ENCODE data around the gene ASTN2.

The ASTN2 gene

DNA sequence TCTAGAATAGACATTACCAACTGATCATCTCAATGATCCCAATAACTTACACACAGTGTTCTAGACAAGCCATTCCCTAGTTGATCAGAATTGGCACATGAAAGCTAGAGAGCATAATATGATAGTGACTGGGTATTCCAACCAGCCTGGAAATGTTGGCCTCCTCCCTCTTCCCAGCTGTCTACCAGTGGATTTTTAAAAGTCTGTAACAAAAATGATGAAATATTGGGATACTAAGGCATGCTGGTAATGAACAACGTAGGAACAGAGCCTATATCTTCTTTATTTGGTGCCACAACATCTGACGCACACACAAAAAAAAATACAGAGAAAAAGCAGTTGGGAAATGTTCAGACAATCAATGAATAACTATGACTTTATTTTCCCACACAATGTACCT, 692.9 kb downstream of the ASTN2 start:
- Histone ChIP-seq H3K27ac (ENCODE audit: low read depth, low read length, poor library complexity, severe bottlenecking) (no peak overlapping the region), H3K9ac (ENCODE audit: low read length) (no peak overlapping the region), H3K4me1 (ENCODE audit: insufficient read depth, low read length, severe bottlenecking) (no peaks in the 10 kb centered on the region), H3K79me2 (ENCODE audit: insufficient read depth, low read length) (no peaks in the 10 kb centered on the region), H3K4me3 (ENCODE audit: low read depth, low read length, poor library complexity, severe bottlenecking) (no peak overlapping the region), H3K9me3 (ENCODE audit: low read length) (no peaks in the 10 kb centered on the region), H2AFZ (ENCODE audit: low read length) (no peak overlapping the region), H3K4me2 (ENCODE audit: low read length) (no peak overlapping the region), H3F3A (ENCODE audit: insufficient read depth, low read length) (no peaks in the 10 kb centered on the region), H4K20me1 (ENCODE audit: insufficient read depth, low read length) (no peaks in the 10 kb centered on the region), H3K9me2 (ENCODE audit: low read depth, low read length) (no peaks in the 10 kb centered on the region), H3K36me3 (ENCODE audit: insufficient read depth, low read length) (no peaks in the 10 kb centered on the region), H3K27me3 (ENCODE audit: insufficient read depth, low read length) (peaks cover 4% of the 10 kb centered on the region; the same call in 1 of the 2 replicates)
- TF ChIP-seq, protein P1, sequence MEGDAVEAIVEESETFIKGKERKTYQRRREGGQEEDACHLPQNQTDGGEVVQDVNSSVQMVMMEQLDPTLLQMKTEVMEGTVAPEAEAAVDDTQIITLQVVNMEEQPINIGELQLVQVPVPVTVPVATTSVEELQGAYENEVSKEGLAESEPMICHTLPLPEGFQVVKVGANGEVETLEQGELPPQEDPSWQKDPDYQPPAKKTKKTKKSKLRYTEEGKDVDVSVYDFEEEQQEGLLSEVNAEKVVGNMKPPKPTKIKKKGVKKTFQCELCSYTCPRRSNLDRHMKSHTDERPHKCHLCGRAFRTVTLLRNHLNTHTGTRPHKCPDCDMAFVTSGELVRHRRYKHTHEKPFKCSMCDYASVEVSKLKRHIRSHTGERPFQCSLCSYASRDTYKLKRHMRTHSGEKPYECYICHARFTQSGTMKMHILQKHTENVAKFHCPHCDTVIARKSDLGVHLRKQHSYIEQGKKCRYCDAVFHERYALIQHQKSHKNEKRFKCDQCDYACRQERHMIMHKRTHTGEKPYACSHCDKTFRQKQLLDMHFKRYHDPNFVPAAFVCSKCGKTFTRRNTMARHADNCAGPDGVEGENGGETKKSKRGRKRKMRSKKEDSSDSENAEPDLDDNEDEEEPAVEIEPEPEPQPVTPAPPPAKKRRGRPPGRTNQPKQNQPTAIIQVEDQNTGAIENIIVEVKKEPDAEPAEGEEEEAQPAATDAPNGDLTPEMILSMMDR (IDR thresholded peaks at IDR 0.05; ENCODE audit: low read length) = no peak
- TF ChIP-seq EZH2 (IDR thresholded peaks at IDR 0.05; ENCODE audit: borderline replicate concordance, low read length) = no peak

DNA sequence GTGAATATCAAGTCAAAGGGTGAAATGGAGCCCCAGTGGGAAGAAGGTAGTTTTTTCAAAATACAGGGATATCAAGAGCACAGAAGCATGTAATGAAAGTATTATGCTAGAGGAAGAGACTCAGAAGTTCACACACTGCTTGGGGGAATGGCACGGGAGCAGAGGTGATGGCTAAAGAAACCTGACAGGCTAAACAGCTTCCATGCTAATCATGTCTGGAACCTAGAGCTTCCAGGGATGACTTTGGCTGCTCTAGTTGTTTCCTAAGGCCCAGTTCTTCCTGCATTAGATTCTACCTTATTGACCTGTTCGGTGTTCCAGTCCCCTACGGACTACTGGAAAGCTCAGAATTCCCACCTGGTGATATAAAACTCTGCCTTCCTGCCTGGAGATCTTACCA, 693.4 kb downstream of the ASTN2 start:
- Histone ChIP-seq H3K79me2 (ENCODE audit: insufficient read depth, low read length) (no peaks in the 10 kb centered on the region), H2AFZ (ENCODE audit: low read length) (no peak overlapping the region), H3K4me1 (ENCODE audit: insufficient read depth, low read length, severe bottlenecking) (no peaks in the 10 kb centered on the region), H3F3A (ENCODE audit: insufficient read depth, low read length) (no peaks in the 10 kb centered on the region), H3K9me2 (ENCODE audit: low read depth, low read length) (no peaks in the 10 kb centered on the region), H3K9me3 (ENCODE audit: low read length) (no peaks in the 10 kb centered on the region), H3K9ac (ENCODE audit: low read length) (no peak overlapping the region), H3K36me3 (ENCODE audit: insufficient read depth, low read length) (no peaks in the 10 kb centered on the region), H3K4me2 (ENCODE audit: low read length) (no peak overlapping the region), H3K27ac (ENCODE audit: low read depth, low read length, poor library complexity, severe bottlenecking) (no peak overlapping the region), H3K4me3 (ENCODE audit: low read depth, low read length, poor library complexity, severe bottlenecking) (no peak overlapping the region), H3K27me3 (ENCODE audit: insufficient read depth, low read length) (peaks cover 4% of the 10 kb centered on the region; the same call in 1 of the 2 replicates), H4K20me1 (ENCODE audit: insufficient read depth, low read length) (no peaks in the 10 kb centered on the region)
- TF ChIP-seq, protein P1 (IDR thresholded peaks at IDR 0.05; ENCODE audit: low read length) = no peak
- no peak for TF ChIP-seq EZH2 (IDR thresholded peaks at IDR 0.05; ENCODE audit: borderline replicate concordance, low read length)

DNA sequence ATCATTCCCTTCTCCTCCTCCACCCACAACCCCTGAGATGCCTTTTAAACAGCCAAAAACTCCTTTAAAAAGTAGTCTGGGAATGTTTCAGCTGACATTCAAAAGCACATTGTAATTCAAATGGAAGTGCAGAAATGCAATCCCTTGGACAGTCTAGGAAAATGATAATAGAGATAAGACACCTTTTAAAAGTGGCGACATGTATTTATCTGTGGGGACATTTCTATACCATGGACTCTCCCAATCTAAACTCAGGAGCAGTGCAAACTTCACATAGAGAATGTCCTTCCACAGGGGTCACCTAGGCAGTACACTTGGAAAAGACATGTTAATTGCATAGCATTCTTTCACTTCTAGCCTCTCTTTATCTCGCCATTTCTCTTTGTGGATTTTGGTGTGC, 694.7 kb downstream of the ASTN2 start:
- Histone ChIP-seq H3K9me2 (ENCODE audit: low read depth, low read length) (no peaks in the 10 kb centered on the region), H4K20me1 (ENCODE audit: insufficient read depth, low read length) (no peaks in the 10 kb centered on the region), H3K4me3 (ENCODE audit: low read depth, low read length, poor library complexity, severe bottlenecking) (no peak overlapping the region), H3K79me2 (ENCODE audit: insufficient read depth, low read length) (no peaks in the 10 kb centered on the region), H3F3A (ENCODE audit: insufficient read depth, low read length) (no peaks in the 10 kb centered on the region), H3K9me3 (ENCODE audit: low read length) (no peaks in the 10 kb centered on the region), H3K9ac (ENCODE audit: low read length) (no peak overlapping the region), H3K27ac (ENCODE audit: low read depth, low read length, poor library complexity, severe bottlenecking) (no peak overlapping the region), H3K36me3 (ENCODE audit: insufficient read depth, low read length) (no peaks in the 10 kb centered on the region), H3K4me2 (ENCODE audit: low read length) (no peak overlapping the region), H3K27me3 (ENCODE audit: insufficient read depth, low read length) (peaks cover 4% of the 10 kb centered on the region; the same call in 1 of the 2 replicates), H2AFZ (ENCODE audit: low read length) (no peak overlapping the region), H3K4me1 (ENCODE audit: insufficient read depth, low read length, severe bottlenecking) (no peaks in the 10 kb centered on the region)
- TF ChIP-seq, protein P1 (IDR thresholded peaks at IDR 0.05; ENCODE audit: low read length) = no peak
- no peak for TF ChIP-seq EZH2 (IDR thresholded peaks at IDR 0.05; ENCODE audit: borderline replicate concordance, low read length)

Data from OCI-LY1 (cell line).